ENCODE results near the gene NHLRC3. TPM values are rescaled to one million over a fixed set of nuclear protein-coding genes. Genes with fewer than 3 reads are reported as not detected.

NHLRC3 gene
- total RNA-seq, 1 donor from 2014 or later: 23.5 TPM

- TF ChIP-seq CTCF (IDR thresholded peaks at IDR 0.05): peak; percentile 15
- peaks cover 63% of the 10 kb centered on the region for H3K36me3 Mint-ChIP-seq (ENCODE audit: unreplicated experiment)
- no peak overlapping the region for H3K27ac Mint-ChIP-seq (ENCODE audit: unreplicated experiment)
- no peak for DNase-seq (ENCODE audit: extremely low spot score, unreplicated experiment)
- H3K4me3 Mint-ChIP-seq (ENCODE audit: unreplicated experiment): no peak overlapping the region
- H3K4me1 Mint-ChIP-seq (ENCODE audit: unreplicated experiment): no peaks in the 10 kb centered on the region
- no peaks in the 10 kb centered on the region for H3K9me3 Mint-ChIP-seq (ENCODE audit: unreplicated experiment)
- H3K27me3 Mint-ChIP-seq (ENCODE audit: unreplicated experiment): no peaks in the 10 kb centered on the region
These were observed 25.6 kb upstream of the NHLRC3 start for GRCh38 chr13:39012608-39013007.

GRCh38 chr13:39013462-39013861 is 24.8 kb upstream of the NHLRC3 start:
- Mint-ChIP-seq H3K36me3 (ENCODE audit: unreplicated experiment) (peaks cover 57% of the 10 kb centered on the region), H3K9me3 (ENCODE audit: unreplicated experiment) (no peaks in the 10 kb centered on the region)

GRCh38 chr13:39016087-39016486 is 22.2 kb upstream of the NHLRC3 start:
- H3K9me3 Mint-ChIP-seq (ENCODE audit: unreplicated experiment): no peaks in the 10 kb centered on the region
- no peak overlapping the region for H3K27ac Mint-ChIP-seq (ENCODE audit: unreplicated experiment)
- no peak for DNase-seq (ENCODE audit: extremely low spot score, unreplicated experiment)
- peaks cover 54% of the 10 kb centered on the region for H3K36me3 Mint-ChIP-seq (ENCODE audit: unreplicated experiment)
- no peak overlapping the region for H3K4me3 Mint-ChIP-seq (ENCODE audit: unreplicated experiment)
- no peak for TF ChIP-seq CTCF (IDR thresholded peaks at IDR 0.05)
- H3K27me3 Mint-ChIP-seq (ENCODE audit: unreplicated experiment): no peaks in the 10 kb centered on the region
- H3K4me1 Mint-ChIP-seq (ENCODE audit: unreplicated experiment): no peaks in the 10 kb centered on the region

More at GRCh38 chr13:39013462-39013861, 24.8 kb upstream of the NHLRC3 start:
- Mint-ChIP-seq H3K4me1 (ENCODE audit: unreplicated experiment) (no peaks in the 10 kb centered on the region), H3K27ac (ENCODE audit: unreplicated experiment) (no peak overlapping the region), H3K4me3 (ENCODE audit: unreplicated experiment) (no peak overlapping the region), H3K27me3 (ENCODE audit: unreplicated experiment) (no peaks in the 10 kb centered on the region)
- no peak for DNase-seq (ENCODE audit: extremely low spot score, unreplicated experiment)
- TF ChIP-seq CTCF (IDR thresholded peaks at IDR 0.05): no peak

- peak; percentile 63 for TF ChIP-seq CTCF (IDR thresholded peaks at IDR 0.05)
- no peaks in the 10 kb centered on the region for H3K9me3 Mint-ChIP-seq (ENCODE audit: unreplicated experiment)
- H3K4me3 Mint-ChIP-seq (ENCODE audit: unreplicated experiment): no peak overlapping the region
- DNase-seq (ENCODE audit: extremely low spot score, unreplicated experiment): no peak
- H3K36me3 Mint-ChIP-seq (ENCODE audit: unreplicated experiment): peaks cover 53% of the 10 kb centered on the region
- no peak overlapping the region for H3K27ac Mint-ChIP-seq (ENCODE audit: unreplicated experiment)
- no peaks in the 10 kb centered on the region for H3K4me1 Mint-ChIP-seq (ENCODE audit: unreplicated experiment)
- no peaks in the 10 kb centered on the region for H3K27me3 Mint-ChIP-seq (ENCODE audit: unreplicated experiment)
These were observed 21.5 kb upstream of the NHLRC3 start for GRCh38 chr13:39016787-39017186.

- no peak overlapping the region for H3K27ac Mint-ChIP-seq (ENCODE audit: unreplicated experiment)
- DNase-seq (ENCODE audit: extremely low spot score, unreplicated experiment): no peak
- H3K4me1 Mint-ChIP-seq (ENCODE audit: unreplicated experiment): no peaks in the 10 kb centered on the region
- no peaks in the 10 kb centered on the region for H3K9me3 Mint-ChIP-seq (ENCODE audit: unreplicated experiment)
- no peak for TF ChIP-seq CTCF (IDR thresholded peaks at IDR 0.05)
- H3K36me3 Mint-ChIP-seq (ENCODE audit: unreplicated experiment): peaks cover 47% of the 10 kb centered on the region
- H3K4me3 Mint-ChIP-seq (ENCODE audit: unreplicated experiment): no peak overlapping the region
- no peaks in the 10 kb centered on the region for H3K27me3 Mint-ChIP-seq (ENCODE audit: unreplicated experiment)
These were observed 17.3 kb upstream of the NHLRC3 start for GRCh38 chr13:39020853-39021462.

Data from osteocyte (in vitro differentiated cells).